CD4-positive, alpha-beta T cell treated with Interleukin-2 at 100 ng/mL for 4 hours (primary cell): ENCODE measurements around the gene SEC22A.

Source experiments
- DNase-seq: peaks from one replicate; pipeline ENCODE4 v3.0.0-alpha.2; 2020; ENCODE audit warnings: low spot score

The SEC22A gene

GRCh38 chr3:123263941-123264340 is 62.2 kb downstream of the SEC22A start:
- no peak for DNase-seq

- DNase-seq = no peak
Observed at GRCh38 chr3:123267821-123268220, 66.1 kb downstream of the SEC22A start.

GRCh38 chr3:123270818-123271217 is 69.1 kb downstream of the SEC22A start:
- no peak for DNase-seq

- no peak for DNase-seq
Observed at GRCh38 chr3:123271466-123272159, 69.9 kb downstream of the SEC22A start.

- no peak for DNase-seq
Observed at GRCh38 chr3:123272547-123272946, 70.8 kb downstream of the SEC22A start.

GRCh38 chr3:123275691-123276090 is 73.9 kb downstream of the SEC22A start:
- DNase-seq = no peak

GRCh38 chr3:123276346-123277006 is 74.7 kb downstream of the SEC22A start:
- DNase-seq = no peak

- DNase-seq = no peak
Observed at GRCh38 chr3:123277106-123277505, 75.4 kb downstream of the SEC22A start.

- DNase-seq = no peak
Observed at GRCh38 chr3:123278446-123278845, 76.7 kb downstream of the SEC22A start.

GRCh38 chr3:123279121-123279520 is 77.4 kb downstream of the SEC22A start:
- no peak for DNase-seq

- no peak for DNase-seq
Observed at GRCh38 chr3:123281406-123281805, 79.7 kb downstream of the SEC22A start.

- DNase-seq = no peak
Observed at GRCh38 chr3:123281929-123282328, 80.2 kb downstream of the SEC22A start.

- DNase-seq = no peak
Observed at GRCh38 chr3:123282461-123282860, 80.7 kb downstream of the SEC22A start.

- no peak for DNase-seq
Observed at GRCh38 chr3:123283074-123283473, 81.3 kb downstream of the SEC22A start.

- no peak for DNase-seq
Observed at GRCh38 chr3:123283657-123284398, 82.1 kb downstream of the SEC22A start.

GRCh38 chr3:123284399-123285010 is 82.8 kb downstream of the SEC22A start:
- no peak for DNase-seq

- DNase-seq = no peak
Observed at GRCh38 chr3:123285066-123285465, 83.3 kb downstream of the SEC22A start.

GRCh38 chr3:123285479-123285878 is 83.7 kb downstream of the SEC22A start:
- no peak for DNase-seq

GRCh38 chr3:123285931-123286307 is 84.2 kb downstream of the SEC22A start:
- no peak for DNase-seq

- DNase-seq = peak; percentile 20
Observed at GRCh38 chr3:123286308-123287023, 84.7 kb downstream of the SEC22A start.

- DNase-seq = no peak
Observed at GRCh38 chr3:123287051-123287961, 85.6 kb downstream of the SEC22A start.
